ENCODE results near the gene ADGRB3.

Gene ADGRB3

DNA sequence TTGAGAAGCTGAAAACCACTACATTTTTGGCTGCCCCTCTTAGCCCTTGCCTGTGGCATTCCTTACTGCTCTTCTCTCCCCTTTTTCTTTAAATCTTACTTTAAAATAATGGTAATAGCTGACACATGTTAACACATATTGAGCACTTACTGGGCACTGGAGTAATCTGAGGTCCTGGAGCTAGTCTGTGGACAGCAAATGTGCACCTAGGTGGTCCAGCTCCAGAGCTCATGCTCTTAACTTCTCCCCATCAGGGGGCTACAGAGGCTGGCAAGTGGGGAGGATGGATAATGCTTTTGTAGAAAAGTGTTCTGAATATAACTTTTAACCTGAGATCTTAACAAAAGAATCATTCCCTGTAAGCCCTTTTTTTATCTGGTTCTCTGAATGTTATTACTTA, 74.8 kb downstream of the ADGRB3 start:
- no peak for FAIRE-seq

GRCh38 chr6:68710496-68710895, 75.4 kb downstream of the ADGRB3 start:
- FAIRE-seq: no peak

- FAIRE-seq: no peak
Observed at GRCh38 chr6:68710916-68711315, 75.8 kb downstream of the ADGRB3 start.

DNA sequence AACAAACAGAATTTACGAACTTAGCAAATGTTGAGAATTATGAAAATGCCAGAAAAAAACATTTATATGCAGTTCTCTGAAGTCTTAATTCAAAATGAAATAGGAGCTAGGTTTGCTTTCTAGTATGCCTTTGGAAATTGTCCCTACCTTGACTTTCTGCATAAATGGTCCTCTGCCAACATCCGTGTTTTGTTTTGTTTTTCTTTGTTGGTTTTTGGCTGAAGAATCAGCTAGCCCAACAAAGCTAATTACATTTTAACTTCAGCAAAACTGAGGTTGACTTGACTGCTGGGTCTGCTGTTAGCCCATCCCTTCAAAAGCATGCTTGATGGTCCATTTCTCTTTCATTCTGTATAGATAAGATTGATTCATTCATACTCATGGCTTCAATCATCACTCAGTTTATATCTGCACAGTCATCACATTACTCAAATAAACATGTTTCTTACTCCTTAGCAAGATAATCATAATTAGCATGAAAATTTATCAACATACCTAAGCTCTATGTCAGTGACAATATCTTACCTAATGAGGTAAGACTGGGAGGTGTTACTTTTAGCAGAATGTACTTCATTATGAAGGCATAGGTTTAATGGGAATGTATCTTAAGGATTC, 76.4 kb downstream of the ADGRB3 start:
- FAIRE-seq: no peak

- FAIRE-seq: no peak
Observed at GRCh38 chr6:68716620-68717019, 81.5 kb downstream of the ADGRB3 start.

- FAIRE-seq: no peak
Observed at GRCh38 chr6:68718385-68719073, 83.4 kb downstream of the ADGRB3 start.

- FAIRE-seq: no peak
Observed at GRCh38 chr6:68719761-68720160, 84.7 kb downstream of the ADGRB3 start.

DNA sequence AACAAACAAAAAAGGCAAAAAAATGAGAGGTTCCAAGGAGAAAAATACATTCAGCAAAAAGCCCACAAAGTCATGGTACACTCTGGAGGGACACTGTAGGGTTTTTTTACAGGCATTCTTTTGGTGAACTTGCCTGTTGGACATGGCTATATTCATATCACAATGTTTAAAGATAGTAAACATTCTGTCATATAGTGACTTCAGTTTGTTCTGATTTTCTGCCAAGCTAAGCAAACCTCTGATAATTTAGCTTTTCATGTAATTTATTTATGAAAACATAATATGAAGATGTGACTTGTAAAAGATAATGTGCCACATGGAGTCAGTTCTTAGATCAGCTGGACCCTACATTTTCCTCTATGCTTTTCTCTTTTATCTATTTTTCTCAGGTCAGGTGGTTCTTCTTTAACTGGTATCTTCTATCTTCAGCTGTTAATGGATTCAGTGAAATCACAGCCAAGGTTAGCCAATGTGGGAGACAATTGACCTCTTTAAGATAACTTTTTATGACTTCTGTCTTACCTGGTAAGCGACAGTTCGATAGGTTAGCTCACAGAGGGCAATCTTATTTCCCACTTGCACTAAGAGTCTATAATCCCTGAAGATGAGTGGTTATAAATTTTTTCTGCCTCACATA, 87.9 kb downstream of the ADGRB3 start:
- FAIRE-seq: no peak

DNA sequence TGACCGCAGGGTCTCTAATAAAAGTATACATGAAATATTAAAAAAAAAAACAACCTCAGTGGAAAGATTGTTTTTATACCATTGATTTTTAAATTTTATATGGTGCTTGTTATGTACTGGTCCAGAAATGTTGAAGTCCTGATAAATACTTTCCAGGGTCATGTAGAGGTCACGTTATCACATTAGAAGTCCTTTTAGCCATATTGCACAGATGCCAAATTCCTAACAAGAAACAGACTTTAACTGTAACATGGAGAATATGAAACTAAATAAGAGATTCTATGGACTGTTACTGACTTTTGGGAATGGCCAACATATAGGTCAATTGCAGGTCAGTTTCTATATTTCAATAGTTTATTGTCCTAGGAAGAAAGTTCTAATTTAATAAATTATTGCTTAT, 89.0 kb downstream of the ADGRB3 start:
- FAIRE-seq: no peak

GRCh38 chr6:68726337-68726736, 91.3 kb downstream of the ADGRB3 start:
- FAIRE-seq: no peak

- FAIRE-seq: no peak
Observed at GRCh38 chr6:68726992-68727391, 91.9 kb downstream of the ADGRB3 start.

GRCh38 chr6:68727699-68728098, 92.6 kb downstream of the ADGRB3 start:
- FAIRE-seq: no peak

DNA sequence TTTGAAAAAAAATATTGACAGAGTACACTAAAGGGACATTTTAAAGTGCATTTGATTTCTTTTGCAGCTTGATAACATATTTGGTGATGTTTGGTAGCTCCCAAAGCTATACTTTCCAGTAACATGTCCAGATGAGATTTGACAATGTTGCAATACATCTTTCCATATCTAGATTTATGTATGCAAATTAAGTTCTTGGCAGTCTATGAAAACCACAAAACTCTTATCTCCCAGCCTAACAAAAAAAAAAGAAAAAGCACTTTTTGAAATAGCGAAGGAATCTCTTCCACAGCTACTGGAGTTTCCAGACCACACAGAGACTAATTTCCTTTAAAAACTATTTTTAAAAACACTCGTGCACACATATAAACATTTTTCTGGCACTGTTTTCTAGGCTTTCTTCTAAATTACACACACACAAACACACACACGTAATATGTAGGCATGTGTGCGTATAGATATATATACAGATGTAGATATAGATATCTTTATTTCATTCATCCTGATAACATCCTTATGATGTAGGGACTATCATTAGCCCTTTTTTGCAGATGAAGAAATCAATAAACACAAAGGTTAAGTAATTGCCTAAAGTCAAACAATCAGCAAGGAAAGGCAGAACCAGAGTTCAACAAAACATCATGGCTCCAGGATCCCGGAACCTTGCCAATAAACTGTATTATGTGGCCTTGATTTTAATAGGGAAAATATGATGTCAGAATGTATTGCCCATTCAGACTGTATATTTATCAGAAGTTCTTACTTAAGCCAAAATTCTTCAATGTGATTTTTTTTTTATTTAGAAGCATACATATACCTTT, 93.3 kb downstream of the ADGRB3 start:
- FAIRE-seq: no peak

DNA sequence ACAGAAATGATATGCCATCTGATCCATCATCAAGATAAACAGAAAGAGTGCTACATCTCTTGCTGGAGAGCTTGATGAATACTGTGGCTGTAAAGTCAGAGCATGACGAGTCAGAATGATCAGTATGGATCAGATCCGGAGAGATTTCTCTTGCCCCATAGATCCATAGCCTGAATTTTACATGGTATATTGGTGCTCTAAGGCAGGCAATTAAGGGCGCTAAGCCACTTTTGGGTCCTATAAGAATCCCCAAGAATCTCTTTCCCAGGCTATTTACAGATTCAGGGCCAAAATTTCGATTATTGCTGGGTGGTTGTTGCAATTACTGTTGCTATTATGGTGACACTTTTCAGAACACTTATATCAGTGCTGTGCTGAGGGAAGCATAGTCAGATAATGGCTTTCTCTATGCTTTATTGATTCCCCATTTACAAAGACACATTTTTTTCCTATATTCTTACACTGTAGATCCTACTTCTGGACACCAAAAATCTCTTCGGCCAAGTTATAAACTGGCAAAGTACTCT, 94.4 kb downstream of the ADGRB3 start:
- no peak for FAIRE-seq

- FAIRE-seq: no peak
Observed at GRCh38 chr6:68730291-68731054, 95.4 kb downstream of the ADGRB3 start.

- FAIRE-seq: no peak
Observed at GRCh38 chr6:68732423-68732822, 97.3 kb downstream of the ADGRB3 start.

DNA sequence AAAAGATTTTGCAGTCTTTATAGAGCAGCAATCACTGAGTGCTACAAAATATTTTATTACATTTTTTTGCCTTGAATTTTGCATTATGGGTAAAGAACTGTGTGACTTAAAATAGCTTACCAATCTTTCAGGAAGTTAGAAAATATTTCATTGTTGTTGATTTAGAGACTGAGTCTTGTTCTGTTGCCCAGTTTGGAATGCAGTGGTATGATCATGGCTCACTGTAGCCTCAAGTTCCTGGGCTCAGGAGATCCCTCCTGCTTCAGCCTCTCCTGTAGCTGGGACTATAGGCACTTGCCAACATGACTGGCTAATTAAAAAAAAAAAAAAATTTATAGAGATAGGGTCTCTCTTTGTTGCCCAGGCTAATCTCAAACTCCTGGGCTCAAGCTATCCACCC, 100.8 kb downstream of the ADGRB3 start:
- no peak for FAIRE-seq

- FAIRE-seq: no peak
Observed at GRCh38 chr6:68737061-68737460, 102.0 kb downstream of the ADGRB3 start.

DNA sequence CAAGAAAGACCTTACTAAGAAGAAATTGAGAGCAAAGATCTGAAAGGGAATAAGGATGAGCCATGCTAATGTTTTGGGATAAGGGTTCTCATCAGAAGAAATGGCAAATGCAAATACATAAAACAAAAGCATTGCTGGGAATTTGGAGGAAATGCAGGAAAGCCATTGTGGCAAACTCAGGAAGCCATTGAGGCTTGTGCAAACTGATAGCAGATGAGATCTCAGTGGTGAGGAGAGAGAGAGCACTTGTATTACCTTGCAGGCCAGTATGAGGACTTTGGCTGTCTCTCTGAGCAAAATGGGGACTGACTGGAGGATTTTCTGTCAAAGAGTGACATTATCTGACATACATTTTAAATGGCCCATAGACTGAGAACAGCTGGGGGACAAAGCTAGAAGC, 103.0 kb downstream of the ADGRB3 start:
- no peak for FAIRE-seq

DNA sequence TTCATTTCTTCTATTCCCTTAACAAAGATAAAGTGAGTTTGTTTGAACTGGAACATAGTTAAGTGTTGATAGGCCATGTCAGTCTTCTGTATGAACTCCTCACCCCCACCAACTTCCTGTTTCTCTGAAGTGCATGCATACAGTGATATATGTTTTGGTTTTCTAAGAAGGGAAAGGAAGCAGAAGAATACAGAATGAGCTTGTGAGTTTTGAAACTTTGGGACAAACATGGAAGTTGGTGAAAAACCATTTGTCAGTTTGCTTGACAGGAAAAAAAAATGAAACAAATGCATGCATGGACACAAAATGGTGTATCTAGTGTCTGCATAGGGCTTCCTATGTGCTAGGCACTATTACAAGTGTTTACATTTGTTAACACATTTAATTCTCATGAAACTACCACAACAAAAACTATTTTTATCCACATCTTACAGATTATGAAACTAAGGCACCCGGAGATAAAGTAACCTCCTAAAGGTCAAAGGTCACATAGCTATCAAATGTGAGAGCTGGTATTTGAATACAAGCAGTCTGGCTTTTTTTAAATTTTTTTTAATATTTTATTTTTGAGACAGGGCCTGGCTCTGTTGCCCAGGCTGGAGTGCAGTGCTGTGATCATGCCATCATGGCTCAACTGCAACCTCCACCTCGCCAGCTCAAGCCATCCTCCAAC, 105.9 kb downstream of the ADGRB3 start:
- no peak for FAIRE-seq

GRCh38 chr6:68741501-68742386, 106.7 kb downstream of the ADGRB3 start:
- no peak for FAIRE-seq
